Stimulated activated CD8-positive, alpha-beta memory T cell treated with anti-CD3 and anti-CD28 coated beads, Interleukin-12 subunit alpha, Interleukin-12 subunit beta, amount 100 ng/mL, for 4 hours (primary cell): Measurements from ENCODE around the gene PARD3B.
"Not testable (repeated sequence)": the region's sequence is repeated elsewhere in the genome, so short reads cannot be mapped to it uniquely, and the experiment has no call there.

Experiments used
- DNase-seq: peaks from one replicate; pipeline ENCODE4 v3.0.0-alpha.2; 2020; ENCODE audit warnings: low read depth

Gene PARD3B

DNA sequence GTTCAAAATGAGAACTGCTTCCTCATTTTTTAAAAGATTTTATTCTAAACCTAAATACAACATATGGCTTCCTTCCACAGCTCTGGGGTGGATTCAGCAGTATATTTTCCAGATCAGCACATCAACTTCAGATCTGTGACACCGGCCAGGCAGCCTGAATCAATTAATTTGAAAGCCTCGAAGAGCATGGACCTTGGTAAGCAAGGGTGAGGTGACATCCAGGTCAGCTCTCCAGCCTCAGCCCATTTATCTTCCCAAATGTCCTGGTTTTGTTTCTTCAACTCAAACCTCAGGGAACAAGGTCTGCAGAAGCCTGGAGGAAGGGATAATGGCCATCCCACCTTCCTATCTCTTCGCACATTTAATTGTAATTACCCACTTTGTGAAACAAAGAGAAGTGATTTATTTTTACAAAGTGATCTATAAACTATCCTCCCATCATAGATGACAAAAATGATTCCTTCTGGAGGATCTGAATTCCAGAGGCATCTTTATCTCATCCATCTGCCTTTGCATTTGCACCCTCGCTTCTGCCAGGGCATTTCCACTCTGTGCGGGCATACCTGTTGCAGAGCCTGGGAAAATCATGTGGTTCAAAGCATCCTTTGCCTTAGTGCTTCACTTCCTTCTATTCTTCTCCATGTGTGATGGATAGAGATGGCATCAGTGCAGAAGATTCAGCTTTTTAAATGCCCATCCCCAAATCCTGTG is 648.0 kb downstream of the PARD3B start:
- no peak for DNase-seq

DNA sequence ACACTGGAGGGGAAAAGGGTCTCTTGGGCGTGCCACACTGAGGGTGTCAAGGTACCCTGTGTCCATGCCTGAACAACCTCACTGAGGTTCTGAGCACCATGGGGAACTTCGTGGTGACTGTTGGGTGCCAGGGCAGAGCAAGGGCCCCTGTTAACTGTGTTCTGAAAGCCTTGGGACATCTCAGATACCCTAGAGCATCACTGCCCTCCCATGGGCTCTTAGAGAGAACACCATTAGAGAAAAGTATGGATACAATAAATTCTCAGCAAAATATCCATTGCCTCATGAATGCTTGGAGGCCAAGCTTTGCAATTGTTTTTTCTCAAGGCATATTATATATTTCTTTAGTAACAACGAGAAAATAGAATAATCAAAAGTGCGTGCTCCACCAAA is 648.6 kb downstream of the PARD3B start:
- no peak for DNase-seq

DNA sequence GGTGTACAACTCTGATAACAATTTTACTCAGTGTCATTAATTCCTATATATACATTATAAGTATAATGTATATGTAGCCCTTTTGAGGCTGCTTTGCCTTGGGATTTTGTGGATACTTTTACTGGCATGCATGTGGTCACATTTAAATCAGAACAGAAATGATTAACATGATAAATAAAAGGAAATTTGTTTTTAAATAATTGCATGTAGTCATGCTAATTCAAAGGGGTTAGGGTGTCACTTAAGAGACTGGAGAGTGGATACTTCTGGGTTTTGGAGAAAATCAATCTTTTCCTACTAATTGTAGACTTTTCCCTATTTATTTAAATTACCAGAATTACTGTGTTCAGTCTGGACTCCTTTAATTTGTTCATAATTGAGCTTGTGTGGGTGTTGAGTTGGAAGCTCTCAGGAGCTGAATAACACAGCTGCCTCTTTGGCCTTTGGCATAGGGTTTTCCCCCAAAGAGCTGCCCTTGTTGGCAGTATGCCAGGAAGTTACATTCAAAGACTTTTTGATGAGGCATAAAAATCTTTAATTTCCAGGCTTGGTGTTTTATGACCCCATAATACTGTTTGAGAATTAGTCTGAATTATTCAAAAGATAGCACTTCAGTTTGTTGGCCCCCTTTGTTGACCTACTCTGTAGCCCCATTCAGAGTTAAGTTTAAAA is 652.3 kb downstream of the PARD3B start:
- DNase-seq, result no peak

DNA sequence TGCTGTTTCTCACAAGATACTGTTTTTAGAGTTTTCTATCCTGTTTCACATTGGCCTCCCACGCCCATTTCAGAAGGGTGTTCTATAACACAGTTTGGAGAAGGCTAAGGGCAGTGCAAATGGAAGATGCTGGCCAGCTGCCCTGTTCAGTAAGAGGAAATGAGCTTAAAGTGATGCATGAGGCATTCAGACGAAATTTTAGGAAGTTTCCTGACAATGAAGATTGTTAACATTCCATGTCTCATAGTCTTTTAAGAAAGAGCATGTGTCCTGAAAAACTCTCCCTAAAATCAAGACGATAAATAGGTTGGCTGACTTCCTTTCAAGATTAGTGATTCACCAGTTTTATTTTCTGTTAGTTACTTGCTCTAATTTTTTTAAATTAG is 652.9 kb downstream of the PARD3B start:
- DNase-seq, result no peak

DNA sequence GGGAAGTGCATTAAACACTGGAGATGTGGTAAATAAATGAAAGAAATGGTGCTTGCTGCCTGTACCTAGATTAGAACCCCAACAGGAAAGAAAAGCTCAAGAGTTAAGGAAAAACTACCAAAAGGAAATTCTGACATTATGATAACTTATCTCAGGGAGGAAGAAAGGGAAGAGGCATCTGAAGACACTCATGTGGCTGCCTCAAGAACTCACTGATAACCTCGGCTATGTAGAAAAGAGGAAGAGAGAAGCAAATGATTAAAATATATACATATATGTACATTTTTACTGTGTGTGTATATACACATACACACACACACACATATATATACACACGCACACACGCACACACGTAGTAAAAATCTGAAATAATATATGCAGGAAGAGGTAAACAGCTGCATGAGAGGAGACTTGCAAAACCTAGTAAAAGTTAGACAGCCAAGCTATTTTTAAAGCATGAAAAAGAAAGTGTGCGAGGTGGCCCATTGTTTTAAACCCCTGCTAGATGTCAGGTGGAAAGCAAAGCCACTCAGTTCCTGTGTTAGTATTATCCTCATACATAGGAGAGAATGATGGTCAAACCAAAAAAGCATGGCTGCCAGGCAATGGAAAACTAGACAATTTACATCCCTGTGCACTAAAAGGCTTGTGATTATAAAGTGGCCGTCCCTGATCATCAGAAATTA is 654.0 kb downstream of the PARD3B start:
- no peak for DNase-seq

DNA sequence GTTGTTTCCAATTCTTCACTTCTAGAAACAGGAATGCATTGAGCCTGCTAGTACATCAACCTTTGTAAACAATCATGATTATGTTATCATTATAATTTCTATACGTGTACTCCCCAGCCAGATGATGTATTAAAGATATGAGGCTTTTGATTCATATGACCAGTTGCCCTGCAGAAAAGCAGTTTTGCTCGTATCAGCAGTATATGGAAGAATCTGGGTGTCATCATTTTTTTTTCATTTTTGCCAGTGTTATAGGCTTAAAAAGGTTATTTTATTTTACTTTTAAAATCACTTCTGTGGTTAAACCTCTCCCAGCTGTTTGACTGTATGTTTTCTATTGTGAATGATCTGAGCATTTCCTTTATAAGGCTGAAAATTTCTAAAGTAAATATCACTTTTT is 665.2 kb downstream of the PARD3B start:
- DNase-seq, result no peak

DNA sequence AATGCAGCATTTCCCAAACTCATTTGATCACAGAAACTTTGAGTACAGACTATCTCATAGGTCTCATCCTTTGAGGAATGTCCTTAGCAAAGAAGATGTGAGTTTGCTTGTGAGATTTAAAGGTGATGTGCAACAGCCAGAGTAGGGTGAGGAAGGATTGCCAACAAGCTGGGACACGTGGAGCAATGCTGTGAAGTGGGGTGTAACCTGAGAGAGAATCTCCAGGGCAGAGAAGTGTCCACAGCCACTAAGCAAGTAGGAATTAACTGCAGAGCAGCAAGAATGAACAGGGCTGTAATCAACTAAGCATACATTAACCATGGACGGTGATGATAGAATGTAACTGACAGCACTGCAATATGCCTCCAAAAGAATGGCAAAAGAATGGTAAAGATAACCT is 667.1 kb downstream of the PARD3B start:
- DNase-seq, result no peak

DNA sequence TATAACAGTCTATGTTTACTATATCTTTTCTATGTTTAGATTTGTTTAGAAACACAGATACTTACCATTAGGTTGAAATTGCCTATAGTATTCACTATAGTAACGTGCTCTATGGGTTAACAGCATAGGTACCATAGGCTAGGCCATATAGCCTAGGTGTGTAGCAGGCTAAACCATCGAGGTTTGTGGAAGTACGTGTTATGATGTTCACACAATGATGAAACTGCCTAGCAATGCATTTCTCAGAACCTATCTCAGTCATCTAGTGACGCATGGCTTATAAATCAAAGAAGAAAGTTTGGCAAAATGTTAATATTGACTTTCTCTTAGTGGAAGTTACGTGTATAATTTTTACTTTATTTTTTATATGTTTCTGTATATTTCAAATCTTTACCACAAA is 670.8 kb downstream of the PARD3B start:
- no peak for DNase-seq

GRCh38 chr2:205216580-205216979 is 671.3 kb downstream of the PARD3B start:
- no peak for DNase-seq

- DNase-seq, result no peak
Measured at GRCh38 chr2:205217004-205217403, 671.7 kb downstream of the PARD3B start.

DNA sequence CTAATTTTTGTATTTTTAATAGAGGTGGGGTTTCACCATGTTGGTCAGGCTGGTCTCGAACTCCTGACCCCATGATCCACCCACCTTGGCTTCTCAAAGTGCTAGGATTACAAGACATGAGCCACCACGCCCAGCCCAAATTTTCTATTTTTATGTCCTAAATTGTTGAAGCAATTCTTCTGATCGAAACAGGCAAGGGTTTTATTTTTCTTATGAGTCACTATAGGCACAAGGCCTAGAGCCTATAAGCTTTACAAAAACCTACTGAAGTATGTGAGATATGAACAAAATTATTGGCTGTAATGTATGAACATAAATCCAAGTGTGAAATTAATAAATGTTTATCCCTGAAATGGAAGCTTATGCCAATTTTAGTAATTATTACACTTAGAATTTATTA is 672.8 kb downstream of the PARD3B start:
- DNase-seq, result no peak

- DNase-seq, result not testable (repeated sequence)
Measured at GRCh38 chr2:205218816-205219215, 673.5 kb downstream of the PARD3B start.

- DNase-seq, result no peak
Measured at GRCh38 chr2:205220559-205220958, 675.3 kb downstream of the PARD3B start.

DNA sequence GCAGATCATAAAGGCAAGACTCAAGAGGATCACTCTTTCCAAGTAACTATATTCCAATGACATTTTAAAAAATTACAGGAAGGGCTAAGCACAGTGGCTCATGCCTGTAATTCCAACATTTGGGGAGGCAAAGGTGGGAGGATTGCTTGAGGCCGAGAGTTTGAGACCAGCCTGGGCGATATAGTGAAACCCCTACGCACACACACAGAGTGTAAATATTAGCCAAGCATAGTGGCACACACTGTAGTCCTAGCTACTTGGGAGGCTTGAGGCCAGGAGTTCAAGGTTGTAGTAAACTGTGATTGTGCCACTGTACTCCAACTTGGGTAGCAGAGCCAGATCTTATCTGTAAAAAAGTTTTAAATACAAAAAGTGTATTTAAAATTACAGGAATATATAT is 686.8 kb downstream of the PARD3B start:
- no peak for DNase-seq

GRCh38 chr2:205235434-205235833 is 690.2 kb downstream of the PARD3B start:
- no peak for DNase-seq

GRCh38 chr2:205237524-205237923 is 692.2 kb downstream of the PARD3B start:
- DNase-seq, result no peak

DNA sequence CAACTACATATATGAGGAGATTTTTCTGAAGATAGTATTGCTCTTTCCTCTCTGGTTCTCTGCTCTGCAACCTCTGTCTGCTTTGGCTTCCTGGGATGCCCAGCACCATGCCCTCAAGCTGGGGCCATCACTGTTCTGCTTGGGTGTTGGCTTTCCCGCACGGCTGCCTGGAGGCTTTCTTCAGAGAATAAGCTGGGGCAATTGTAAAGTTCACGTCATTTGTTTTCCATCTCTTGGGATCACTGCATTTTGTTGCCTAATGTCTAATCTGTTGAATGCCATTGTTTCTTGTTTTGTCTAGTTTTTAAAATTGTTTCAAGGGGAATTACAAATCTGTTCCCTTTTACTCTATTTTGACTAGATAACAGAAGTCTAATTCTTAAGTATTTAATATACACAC is 699.7 kb downstream of the PARD3B start:
- DNase-seq, result no peak

DNA sequence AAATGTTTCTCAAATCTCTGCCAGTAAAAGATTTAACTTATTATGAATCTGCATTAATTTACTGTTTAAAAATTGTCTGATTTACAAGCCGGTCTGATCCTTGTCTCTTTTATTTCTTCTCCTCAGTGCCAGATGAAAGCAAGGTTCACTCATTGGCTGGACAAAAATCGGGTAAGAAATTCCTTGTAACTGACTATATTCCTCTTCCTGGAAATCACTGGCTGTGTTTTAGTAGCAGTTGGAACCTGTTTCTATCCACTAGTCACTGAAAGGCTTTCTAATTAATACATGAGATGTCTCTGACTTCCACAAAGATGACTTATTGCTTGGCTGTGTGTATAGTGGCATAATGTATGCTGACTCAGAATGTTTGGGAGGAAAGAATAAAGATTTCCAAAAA is 700.4 kb downstream of the PARD3B start:
- no peak for DNase-seq

DNA sequence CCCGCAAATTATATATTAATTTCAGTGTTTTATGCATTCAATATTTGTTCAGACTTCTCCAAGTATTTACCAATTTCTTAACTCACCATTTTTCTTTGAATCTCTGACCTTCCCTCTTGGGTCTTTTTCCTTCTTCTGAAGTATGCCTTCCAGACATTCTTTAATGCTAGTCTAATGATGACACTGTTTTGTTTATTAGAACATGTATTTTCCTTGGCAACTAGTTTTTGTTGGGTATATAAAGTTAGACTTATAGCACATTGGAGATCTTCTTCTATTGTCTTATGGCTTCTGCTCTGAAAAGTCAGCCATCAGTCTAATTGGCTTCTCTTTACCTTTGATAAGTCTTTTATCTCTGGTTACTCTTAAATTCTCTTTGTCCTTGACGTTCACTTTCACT is 713.8 kb downstream of the PARD3B start:
- no peak for DNase-seq

DNA sequence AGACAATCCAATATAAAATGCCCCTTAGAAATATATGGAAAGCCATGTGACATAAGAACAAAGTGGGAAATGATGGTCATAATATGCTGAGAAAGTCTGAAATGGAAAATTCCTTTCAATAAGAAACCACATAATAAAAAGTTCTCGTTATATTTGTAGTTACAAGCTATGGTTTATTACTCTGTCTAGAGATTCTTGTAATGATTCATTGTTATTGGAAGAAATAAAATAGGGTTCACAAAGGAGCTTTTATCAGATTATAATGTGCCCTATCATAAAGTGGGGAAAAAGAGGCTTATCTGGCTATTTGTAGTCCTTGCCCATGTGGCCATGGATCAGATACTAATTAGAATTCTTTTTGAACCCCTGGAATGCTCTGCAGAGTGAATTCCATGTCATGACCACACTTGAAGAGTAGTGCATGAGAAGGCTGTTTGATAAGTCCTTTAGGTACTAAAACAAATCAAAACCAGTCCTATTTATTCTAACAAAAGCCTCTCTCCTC is 716.3 kb downstream of the PARD3B start:
- DNase-seq, result no peak

DNA sequence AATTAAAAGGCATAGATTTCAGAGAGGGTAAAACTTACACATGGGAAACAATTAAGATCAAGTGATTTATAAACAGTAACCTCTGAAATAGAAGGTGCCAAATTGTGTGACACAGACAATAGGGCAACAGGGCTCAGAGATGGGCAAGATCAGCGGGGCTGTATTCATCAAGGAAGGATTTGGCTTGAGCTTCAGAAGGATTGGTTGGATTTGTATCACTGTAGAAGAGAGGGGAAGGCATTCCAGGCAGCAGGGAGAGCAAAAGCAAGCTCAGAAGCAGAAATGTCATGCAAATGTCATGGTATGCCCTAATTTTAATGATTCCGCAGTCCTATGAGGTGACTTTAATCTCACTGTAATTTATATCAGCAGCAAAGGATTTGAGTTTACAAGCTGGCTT is 722.0 kb downstream of the PARD3B start:
- no peak for DNase-seq

DNA sequence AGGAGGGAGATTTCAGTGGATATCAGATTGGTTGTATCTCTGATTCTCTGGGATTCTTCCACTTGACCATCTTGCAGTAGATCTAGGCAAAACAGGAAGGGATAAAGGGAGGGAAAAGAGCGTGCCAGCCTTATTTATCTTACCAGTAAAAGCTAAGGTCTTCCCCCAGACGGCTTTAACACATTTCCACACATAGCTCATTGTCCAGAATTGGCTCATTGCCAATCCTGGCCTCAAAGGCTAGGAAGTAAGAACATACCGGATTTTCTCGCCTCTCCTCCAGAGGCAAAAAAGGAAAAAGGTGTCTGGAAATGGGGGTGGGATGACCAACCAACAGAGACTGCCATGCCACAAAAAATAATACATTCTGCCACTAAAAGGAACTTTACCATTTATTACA is 725.4 kb downstream of the PARD3B start:
- DNase-seq, result no peak

DNA sequence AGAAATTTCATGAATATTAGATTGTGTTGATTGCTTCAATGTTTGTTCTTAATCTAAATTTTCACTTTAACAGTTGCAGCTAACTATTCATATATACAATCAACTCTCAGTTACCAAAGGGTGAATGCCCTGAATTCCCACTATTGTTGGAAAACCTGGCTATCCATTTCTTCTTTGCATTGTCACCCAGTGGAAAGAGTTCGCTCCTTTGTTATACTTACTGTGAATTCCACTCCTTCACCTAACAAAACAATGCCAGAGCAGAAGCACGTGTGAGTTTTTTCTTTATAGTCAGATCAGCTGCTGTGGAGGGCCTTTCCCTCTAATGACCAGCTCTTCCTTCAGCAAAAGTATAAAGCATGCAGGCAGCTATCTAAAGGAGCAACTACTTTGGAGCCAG is 727.9 kb downstream of the PARD3B start:
- no peak for DNase-seq
